Panc1 (cell line): ENCODE measurements around the gene ZNF664. TPM values are rescaled to one million over a fixed set of nuclear protein-coding genes. Genes with fewer than 3 reads are reported as not detected.

Source experiments
- ATAC-seq: fragments of 200-7000 bp; cut with Tn5 transposase; 2 replicates; pipeline ENCODE4 v1.9.1; 2020; ENCODE audit warnings: mild to moderate bottlenecking, moderate library complexity
- BruUV-seq: library from RNA; stranded (reverse); fragments of 400-500 nt; replicated peaks from 2 replicates; lab custom pipeline; 2021; lab: Mats Ljungman, UMichigan
- CTCF ChIA-PET: fragments of 300-600 bp; sonication (Branson Sonifier 250); formaldehyde crosslinking; loops from one replicate; lab custom pipeline; 2022; ENCODE audit warnings: antibody characterized with exemption; lab: Charles Lee
- POLR2A ChIA-PET: fragments of 300-600 bp; sonication (Branson Sonifier 250); formaldehyde crosslinking; loops from one replicate; lab custom pipeline; 2022; ENCODE audit warnings: antibody characterized with exemption; lab: Charles Lee
- DNase-seq: peaks from one replicate; pipeline ENCODE4 v3.0.0-alpha.2; 2010; ENCODE audit warnings: low read depth, low spot score
- H3K27ac ChIP-seq: 2 replicates; pipeline ENCODE4 v1.5.1; 2011; ENCODE audit warnings: mild to moderate bottlenecking, low read length, inconsistent platforms
- H3K27me3 ChIP-seq: fragments of 200-500 bp; sonication (Bioruptor generic); 2 replicates; pipeline ENCODE4 v1.6.0; 2014; ENCODE audit warnings: low read length, inconsistent platforms; ENCODE audit not compliant: control insufficient read depth, insufficient read depth
- H3K36me3 ChIP-seq: fragments of 200-500 bp; sonication (Bioruptor generic); 2 replicates; pipeline ENCODE4 v1.5.1; 2014; ENCODE audit warnings: inconsistent platforms, mild to moderate bottlenecking, low read length, moderate library complexity; ENCODE audit not compliant: control insufficient read depth, insufficient read depth
- H3K4me1 ChIP-seq: 2 replicates; pipeline ENCODE4 v1.5.1; 2011; ENCODE audit warnings: inconsistent platforms, mild to moderate bottlenecking, low read length, moderate library complexity; ENCODE audit not compliant: control insufficient read depth, insufficient read depth
- H3K4me3 ChIP-seq, 2 experiments: 2 replicates each; pipeline ENCODE4 v1.5.1; 2011 to 2012; ENCODE audit warnings: low read depth in 2 of 2, low read length in 2 of 2, mild to moderate bottlenecking in 2 of 2, inconsistent platforms in 1 of 2, moderate library complexity in 1 of 2
- H3K9me3 ChIP-seq: fragments of 200-500 bp; sonication (Bioruptor generic); 2 replicates; pipeline ENCODE4 v1.5.1; 2014; ENCODE audit warnings: low read depth, mild to moderate bottlenecking, inconsistent platforms, low read length, moderate library complexity; ENCODE audit not compliant: control insufficient read depth, insufficient read depth
- CTCF ChIP-seq: fragments of 450-650 bp; IDR thresholded peaks from 2 replicates; pipeline ENCODE4 v1.5.1; 2017; ENCODE audit warnings: mild to moderate bottlenecking
- POLR2AphosphoS5 ChIP-seq: IDR thresholded peaks from 2 replicates; pipeline ENCODE4 v1.6.1; 2012; ENCODE audit warnings: mild to moderate bottlenecking, low read depth, low read length, moderate library complexity
- REST ChIP-seq, 2 experiments: IDR thresholded peaks; 2 replicates each; pipeline ENCODE4 v1.6.1; 2011 to 2012; ENCODE audit warnings: low read depth in 2 of 2, control low read depth in 1 of 2, low read length in 1 of 2, mild to moderate bottlenecking in 1 of 2, moderate library complexity in 1 of 2; ENCODE audit not compliant: insufficient read depth in 1 of 2
- SIN3A ChIP-seq: IDR thresholded peaks from 2 replicates; pipeline ENCODE4 v1.6.1; 2012; ENCODE audit warnings: low read depth, mild to moderate bottlenecking, low read length, moderate library complexity, borderline replicate concordance; ENCODE audit not compliant: insufficient read depth
- TCF7L2 ChIP-seq: IDR thresholded peaks from 2 replicates; pipeline ENCODE4 v1.6.1; 2011; ENCODE audit warnings: mild to moderate bottlenecking, low read depth, low read length, inconsistent platforms
- in situ Hi-C: cut with HindIII; loops from 2 replicates; pipeline ENCODE4 v1.10.0; 2016; ENCODE audit warnings: low sequenced_read_pairs, low pct_unique_long_range_greater_than_20kb
- intact Hi-C: fragments of 100-400 bp; cut with micrococcal nuclease; formaldehyde crosslinking; loops from one replicate; pipeline ENCODE4 v1.10.0; 2022; ENCODE audit not compliant: unreplicated experiment
- total RNA-seq: library from RNA; stranded (reverse); gene quantifications from one replicate; pipeline ENCODE4 v1.2.1, GENCODE V29; 2021; ENCODE audit not compliant: unreplicated experiment

The ZNF664 gene
- total RNA-seq, 1 experiment from 2014 or later, result 115 TPM

GRCh38 chr12:123971770-123972456, 1.1 kb upstream of the ZNF664 start:
- peak; percentile 38 for ATAC-seq
- POLR2A ChIA-PET, result no interaction called here
- TF ChIP-seq CTCF, result no peak
- no peak for TF ChIP-seq REST (IDR thresholded peaks at IDR 0.05; ENCODE audit: insufficient read depth in 1 of 2, low read depth in 2 of 2, low read length in 1 of 2)
- TF ChIP-seq SIN3A, result peak; percentile 24; the same call in 1 of the 2 replicates
- H3K4me1 ChIP-seq, result peaks cover 12% of the 10 kb centered on the region
- H3K27ac ChIP-seq, result peak overlapping the region; percentile 60
- intact Hi-C loops, result no loop called here
- no peak for DNase-seq
- peak overlapping the region; percentile 72 to 85 for H3K4me3 ChIP-seq
- peaks cover 8% of the 10 kb centered on the region for H3K36me3 ChIP-seq
- CTCF ChIA-PET, result no interaction called here
- no peaks in the 10 kb centered on the region for H3K27me3 ChIP-seq
- H3K9me3 ChIP-seq, result no peaks in the 10 kb centered on the region
- BruUV-seq, result no TSS peak
- in situ Hi-C loops, result no loop called here

GRCh38 chr12:123973552-123974341, 732 bp downstream of the ZNF664 start:
- Histone ChIP-seq H3K27ac (peak overlapping the region; percentile 82), H3K4me3 (peak overlapping the region; percentile 69 to 82), H3K36me3 (peaks cover 10% of the 10 kb centered on the region), H3K27me3 (no peaks in the 10 kb centered on the region), H3K4me1 (peaks cover 12% of the 10 kb centered on the region), H3K9me3 (no peaks in the 10 kb centered on the region)
- in situ Hi-C loops (no loop called here), intact Hi-C loops (no loop called here)
- TF ChIP-seq POLR2AphosphoS5, result no peak; the same call in 1 of the 2 replicates
- TF ChIP-seq TCF7L2, result no peak
- peak in 1 of 2 experiments; percentile 48; a peak in 2 of 4 replicates for TF ChIP-seq REST (IDR thresholded peaks at IDR 0.05; ENCODE audit: insufficient read depth in 1 of 2, low read depth in 2 of 2, low read length in 1 of 2)
- TF ChIP-seq SIN3A, result 0 out of 2 replicates have a peak, but pooled peaks have one; percentile 61
- BruUV-seq, result no TSS peak
- ATAC-seq, result peak; percentile 4; the same call in 1 of the 2 replicates
- CTCF ChIA-PET, result no interaction called here
- POLR2A ChIA-PET, result no interaction called here
- DNase-seq, result no peak
